ENCODE data around the gene CD36.

The CD36 gene

DNA sequence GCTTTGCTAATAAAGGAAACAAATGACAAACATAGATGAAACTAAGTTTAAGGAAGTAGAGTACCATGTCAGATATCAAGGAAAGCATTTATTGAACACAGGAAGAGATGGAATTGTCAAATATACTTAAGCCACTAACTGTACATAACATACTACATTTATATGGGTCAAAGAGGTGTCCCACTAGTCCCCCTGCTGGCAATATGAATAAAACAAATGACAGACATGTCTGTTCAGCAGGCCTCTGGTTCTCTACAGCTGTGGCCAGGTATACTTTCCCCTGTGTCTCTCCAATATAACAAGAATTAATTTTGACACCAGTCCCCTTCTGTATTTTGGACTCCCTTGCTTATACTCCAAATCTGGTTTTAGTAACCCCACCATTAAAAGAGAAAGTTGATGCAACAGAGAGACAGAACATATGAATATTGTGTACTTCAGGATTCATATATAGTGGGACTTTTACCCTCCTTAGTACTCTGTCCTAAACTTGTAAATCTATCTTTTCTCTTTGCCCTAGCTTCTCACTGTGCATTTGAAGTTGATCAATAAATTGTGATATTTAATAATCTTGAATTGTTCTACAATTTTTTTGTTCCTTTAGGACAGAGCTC, 42.9 kb downstream of the CD36 start:
- TF ChIP-seq REST (IDR thresholded peaks at IDR 0.05; ENCODE audit: insufficient read depth in 1 of 2, low read depth in 2 of 2, low read length in 2 of 2) (no peak), TAF1 (IDR thresholded peaks at IDR 0.05; ENCODE audit: borderline replicate concordance, insufficient read depth, low read length) (no peak), SIN3A (IDR thresholded peaks at IDR 0.05; ENCODE audit: borderline replicate concordance, insufficient read depth, low read length) (no peak), POLR2AphosphoS5 (IDR thresholded peaks at IDR 0.05; ENCODE audit: low read depth, low read length) (no peak), FOXP2 (optimal IDR thresholded peaks at IDR 0.05; ENCODE audit: borderline replicate concordance, extremely low read depth, extremely low read length, insufficient read depth) (no peak)

DNA sequence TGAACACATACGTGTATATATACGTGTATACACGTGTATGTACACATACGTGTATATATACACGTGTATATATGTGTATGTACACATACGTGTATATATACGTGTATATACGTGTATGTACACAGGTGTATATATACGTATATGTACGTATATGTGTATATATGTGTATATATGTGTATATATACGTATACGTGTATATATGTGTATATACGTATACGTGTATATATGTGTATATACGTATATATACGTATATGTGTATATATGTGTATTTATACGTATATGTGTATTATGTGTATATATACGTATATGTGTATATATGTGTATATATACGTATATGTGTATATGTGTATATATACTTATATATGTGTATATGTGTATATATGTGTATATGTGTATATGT, 44.3 kb downstream of the CD36 start:
- TF ChIP-seq FOXP2 (optimal IDR thresholded peaks at IDR 0.05; ENCODE audit: borderline replicate concordance, extremely low read depth, extremely low read length, insufficient read depth), result no peak
- no peak for TF ChIP-seq TAF1 (IDR thresholded peaks at IDR 0.05; ENCODE audit: borderline replicate concordance, insufficient read depth, low read length)
- no peak for TF ChIP-seq REST (IDR thresholded peaks at IDR 0.05; ENCODE audit: insufficient read depth in 1 of 2, low read depth in 2 of 2, low read length in 2 of 2)
- TF ChIP-seq POLR2AphosphoS5 (IDR thresholded peaks at IDR 0.05; ENCODE audit: low read depth, low read length), result no peak
- no peak for TF ChIP-seq SIN3A (IDR thresholded peaks at IDR 0.05; ENCODE audit: borderline replicate concordance, insufficient read depth, low read length)

- TF ChIP-seq FOXP2 (optimal IDR thresholded peaks at IDR 0.05; ENCODE audit: borderline replicate concordance, extremely low read depth, extremely low read length, insufficient read depth) (no peak), REST (IDR thresholded peaks at IDR 0.05; ENCODE audit: insufficient read depth in 1 of 2, low read depth in 2 of 2, low read length in 2 of 2) (no peak)
These were observed 48.1 kb downstream of the CD36 start for GRCh38 chr7:80686576-80686975.

GRCh38 chr7:80699045-80699638, 60.7 kb downstream of the CD36 start:
- TF ChIP-seq SIN3A (IDR thresholded peaks at IDR 0.05; ENCODE audit: borderline replicate concordance, insufficient read depth, low read length) (no peak), POLR2AphosphoS5 (IDR thresholded peaks at IDR 0.05; ENCODE audit: low read depth, low read length) (no peak), TAF1 (IDR thresholded peaks at IDR 0.05; ENCODE audit: borderline replicate concordance, insufficient read depth, low read length) (no peak), REST (IDR thresholded peaks at IDR 0.05; ENCODE audit: insufficient read depth in 1 of 2, low read depth in 2 of 2, low read length in 2 of 2) (no peak)

All from PFSK-1 (cell line).